Measurements from ENCODE around the gene TECR. TPM values are rescaled to one million over a fixed set of nuclear protein-coding genes. Genes with fewer than 3 reads are reported as not detected.
A peak's percentile ranks its signal among the peaks of the same experiment; 100 is the strongest.

TECR gene
- total and polyA plus RNA-seq, 9 of the 15 experiments (the other 6 are each of a cell fraction or from before 2014, with no cell fraction given), result 29.3 to 211 (median 81.4) TPM

DNA sequence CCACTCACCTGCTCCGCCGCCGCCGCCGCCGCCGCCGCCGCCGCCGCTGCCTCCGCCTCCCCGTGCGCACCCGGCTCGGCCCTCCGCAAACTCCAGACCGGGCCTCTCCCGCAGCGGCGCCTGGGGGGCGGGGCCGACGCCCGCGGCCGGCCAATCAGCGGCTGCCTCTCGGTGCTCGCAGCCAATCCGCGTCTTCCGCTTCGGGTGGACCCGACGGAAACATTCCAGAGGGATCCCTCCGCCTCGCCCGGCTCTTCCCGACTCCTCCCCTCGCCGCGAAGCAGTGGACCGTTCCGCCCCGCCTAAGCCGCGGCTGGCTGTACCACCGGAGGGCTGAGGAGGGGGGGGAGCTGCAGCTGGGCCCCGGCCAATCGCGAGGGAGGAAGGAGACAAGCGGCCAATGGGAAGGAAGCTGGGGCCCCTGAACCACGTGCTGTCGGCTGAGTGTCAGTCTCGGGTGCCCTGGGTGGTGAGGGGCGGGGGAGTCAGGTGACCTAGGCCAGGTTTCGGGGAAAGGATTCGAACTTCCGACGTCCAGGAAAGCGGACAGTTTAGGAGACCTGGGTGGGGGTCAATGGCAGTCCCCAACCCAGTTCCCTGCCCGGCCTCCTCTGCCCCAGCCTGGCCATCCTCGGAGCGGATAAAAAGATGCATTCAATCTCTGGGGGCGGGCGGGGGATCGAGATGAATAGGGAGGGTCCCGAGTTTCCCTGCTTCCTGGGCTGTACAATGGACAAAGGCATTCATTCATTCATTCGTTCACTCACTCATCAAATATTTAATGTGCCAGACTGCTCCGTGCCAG, 33.2 kb upstream of the TECR start, which contains the start of gene GIPC1 (continued):
- TF ChIP-seq, protein P1, sequence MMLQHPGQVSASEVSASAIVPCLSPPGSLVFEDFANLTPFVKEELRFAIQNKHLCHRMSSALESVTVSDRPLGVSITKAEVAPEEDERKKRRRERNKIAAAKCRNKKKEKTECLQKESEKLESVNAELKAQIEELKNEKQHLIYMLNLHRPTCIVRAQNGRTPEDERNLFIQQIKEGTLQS (IDR thresholded peaks at IDR 0.05), result 0 out of 2 replicates have a peak, but pooled peaks have one; percentile 14
- TF ChIP-seq, protein P1 (CRISPR knock-in tag; conservative IDR thresholded peaks at IDR 0.05), result no peak
- peak; percentile 50 for TF ChIP-seq FOSL1 (tag; conservative IDR thresholded peaks at IDR 0.05)
- no peak for TF ChIP-seq ZNF165 (CRISPR knock-in tag; IDR thresholded peaks at IDR 0.05; ENCODE audit: borderline replicate concordance)
- no peak for TF ChIP-seq ZFP36 (IDR thresholded peaks at IDR 0.05; ENCODE audit: low read depth, low read length, partially characterized antibody)
- no peak for TF ChIP-seq MAFG (tag; conservative IDR thresholded peaks at IDR 0.05)
- no peak for TF ChIP-seq PURB (CRISPR knock-in tag; IDR thresholded peaks at IDR 0.05; ENCODE audit: low read depth)
- TF ChIP-seq, protein P2, sequence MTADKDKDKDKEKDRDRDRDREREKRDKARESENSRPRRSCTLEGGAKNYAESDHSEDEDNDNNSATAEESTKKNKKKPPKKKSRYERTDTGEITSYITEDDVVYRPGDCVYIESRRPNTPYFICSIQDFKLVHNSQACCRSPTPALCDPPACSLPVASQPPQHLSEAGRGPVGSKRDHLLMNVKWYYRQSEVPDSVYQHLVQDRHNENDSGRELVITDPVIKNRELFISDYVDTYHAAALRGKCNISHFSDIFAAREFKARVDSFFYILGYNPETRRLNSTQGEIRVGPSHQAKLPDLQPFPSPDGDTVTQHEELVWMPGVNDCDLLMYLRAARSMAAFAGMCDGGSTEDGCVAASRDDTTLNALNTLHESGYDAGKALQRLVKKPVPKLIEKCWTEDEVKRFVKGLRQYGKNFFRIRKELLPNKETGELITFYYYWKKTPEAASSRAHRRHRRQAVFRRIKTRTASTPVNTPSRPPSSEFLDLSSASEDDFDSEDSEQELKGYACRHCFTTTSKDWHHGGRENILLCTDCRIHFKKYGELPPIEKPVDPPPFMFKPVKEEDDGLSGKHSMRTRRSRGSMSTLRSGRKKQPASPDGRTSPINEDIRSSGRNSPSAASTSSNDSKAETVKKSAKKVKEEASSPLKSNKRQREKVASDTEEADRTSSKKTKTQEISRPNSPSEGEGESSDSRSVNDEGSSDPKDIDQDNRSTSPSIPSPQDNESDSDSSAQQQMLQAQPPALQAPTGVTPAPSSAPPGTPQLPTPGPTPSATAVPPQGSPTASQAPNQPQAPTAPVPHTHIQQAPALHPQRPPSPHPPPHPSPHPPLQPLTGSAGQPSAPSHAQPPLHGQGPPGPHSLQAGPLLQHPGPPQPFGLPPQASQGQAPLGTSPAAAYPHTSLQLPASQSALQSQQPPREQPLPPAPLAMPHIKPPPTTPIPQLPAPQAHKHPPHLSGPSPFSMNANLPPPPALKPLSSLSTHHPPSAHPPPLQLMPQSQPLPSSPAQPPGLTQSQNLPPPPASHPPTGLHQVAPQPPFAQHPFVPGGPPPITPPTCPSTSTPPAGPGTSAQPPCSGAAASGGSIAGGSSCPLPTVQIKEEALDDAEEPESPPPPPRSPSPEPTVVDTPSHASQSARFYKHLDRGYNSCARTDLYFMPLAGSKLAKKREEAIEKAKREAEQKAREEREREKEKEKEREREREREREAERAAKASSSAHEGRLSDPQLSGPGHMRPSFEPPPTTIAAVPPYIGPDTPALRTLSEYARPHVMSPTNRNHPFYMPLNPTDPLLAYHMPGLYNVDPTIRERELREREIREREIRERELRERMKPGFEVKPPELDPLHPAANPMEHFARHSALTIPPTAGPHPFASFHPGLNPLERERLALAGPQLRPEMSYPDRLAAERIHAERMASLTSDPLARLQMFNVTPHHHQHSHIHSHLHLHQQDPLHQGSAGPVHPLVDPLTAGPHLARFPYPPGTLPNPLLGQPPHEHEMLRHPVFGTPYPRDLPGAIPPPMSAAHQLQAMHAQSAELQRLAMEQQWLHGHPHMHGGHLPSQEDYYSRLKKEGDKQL (CRISPR knock-in tag; IDR thresholded peaks at IDR 0.05; ENCODE audit: borderline replicate concordance), result no peak
- TF ChIP-seq NONO (IDR thresholded peaks at IDR 0.05; ENCODE audit: low read depth in 2 of 2, low read length in 1 of 2), result peak in 1 of 2 experiments; percentile 98; a peak in 2 of 4 replicates
- TF ChIP-seq ZNF140 (CRISPR knock-in tag; IDR thresholded peaks at IDR 0.05), result no peak
- peak; percentile 94 for TF ChIP-seq CXXC5 (CRISPR knock-in tag; IDR thresholded peaks at IDR 0.05)
- TF ChIP-seq, protein P3, sequence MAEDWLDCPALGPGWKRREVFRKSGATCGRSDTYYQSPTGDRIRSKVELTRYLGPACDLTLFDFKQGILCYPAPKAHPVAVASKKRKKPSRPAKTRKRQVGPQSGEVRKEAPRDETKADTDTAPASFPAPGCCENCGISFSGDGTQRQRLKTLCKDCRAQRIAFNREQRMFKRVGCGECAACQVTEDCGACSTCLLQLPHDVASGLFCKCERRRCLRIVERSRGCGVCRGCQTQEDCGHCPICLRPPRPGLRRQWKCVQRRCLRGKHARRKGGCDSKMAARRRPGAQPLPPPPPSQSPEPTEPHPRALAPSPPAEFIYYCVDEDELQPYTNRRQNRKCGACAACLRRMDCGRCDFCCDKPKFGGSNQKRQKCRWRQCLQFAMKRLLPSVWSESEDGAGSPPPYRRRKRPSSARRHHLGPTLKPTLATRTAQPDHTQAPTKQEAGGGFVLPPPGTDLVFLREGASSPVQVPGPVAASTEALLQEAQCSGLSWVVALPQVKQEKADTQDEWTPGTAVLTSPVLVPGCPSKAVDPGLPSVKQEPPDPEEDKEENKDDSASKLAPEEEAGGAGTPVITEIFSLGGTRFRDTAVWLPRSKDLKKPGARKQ (CRISPR knock-in tag; IDR thresholded peaks at IDR 0.05), result no peak
- TF ChIP-seq, protein P4, sequence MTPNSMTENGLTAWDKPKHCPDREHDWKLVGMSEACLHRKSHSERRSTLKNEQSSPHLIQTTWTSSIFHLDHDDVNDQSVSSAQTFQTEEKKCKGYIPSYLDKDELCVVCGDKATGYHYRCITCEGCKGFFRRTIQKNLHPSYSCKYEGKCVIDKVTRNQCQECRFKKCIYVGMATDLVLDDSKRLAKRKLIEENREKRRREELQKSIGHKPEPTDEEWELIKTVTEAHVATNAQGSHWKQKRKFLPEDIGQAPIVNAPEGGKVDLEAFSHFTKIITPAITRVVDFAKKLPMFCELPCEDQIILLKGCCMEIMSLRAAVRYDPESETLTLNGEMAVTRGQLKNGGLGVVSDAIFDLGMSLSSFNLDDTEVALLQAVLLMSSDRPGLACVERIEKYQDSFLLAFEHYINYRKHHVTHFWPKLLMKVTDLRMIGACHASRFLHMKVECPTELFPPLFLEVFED (CRISPR knock-in tag; conservative IDR thresholded peaks at IDR 0.05), result no peak
- TF ChIP-seq, protein P5, sequence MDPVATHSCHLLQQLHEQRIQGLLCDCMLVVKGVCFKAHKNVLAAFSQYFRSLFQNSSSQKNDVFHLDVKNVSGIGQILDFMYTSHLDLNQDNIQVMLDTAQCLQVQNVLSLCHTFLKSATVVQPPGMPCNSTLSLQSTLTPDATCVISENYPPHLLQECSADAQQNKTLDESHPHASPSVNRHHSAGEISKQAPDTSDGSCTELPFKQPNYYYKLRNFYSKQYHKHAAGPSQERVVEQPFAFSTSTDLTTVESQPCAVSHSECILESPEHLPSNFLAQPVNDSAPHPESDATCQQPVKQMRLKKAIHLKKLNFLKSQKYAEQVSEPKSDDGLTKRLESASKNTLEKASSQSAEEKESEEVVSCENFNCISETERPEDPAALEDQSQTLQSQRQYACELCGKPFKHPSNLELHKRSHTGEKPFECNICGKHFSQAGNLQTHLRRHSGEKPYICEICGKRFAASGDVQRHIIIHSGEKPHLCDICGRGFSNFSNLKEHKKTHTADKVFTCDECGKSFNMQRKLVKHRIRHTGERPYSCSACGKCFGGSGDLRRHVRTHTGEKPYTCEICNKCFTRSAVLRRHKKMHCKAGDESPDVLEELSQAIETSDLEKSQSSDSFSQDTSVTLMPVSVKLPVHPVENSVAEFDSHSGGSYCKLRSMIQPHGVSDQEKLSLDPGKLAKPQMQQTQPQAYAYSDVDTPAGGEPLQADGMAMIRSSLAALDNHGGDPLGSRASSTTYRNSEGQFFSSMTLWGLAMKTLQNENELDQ (CRISPR knock-in tag; IDR thresholded peaks at IDR 0.05; ENCODE audit: borderline replicate concordance), result no peak
